HEK293T (cell line): ENCODE measurements around the gene CHKA.

Source experiments
- CTCF ChIA-PET: fragments of 350-600 bp; formaldehyde crosslinking; extraction: SDS; loops from one replicate; lab custom pipeline; 2021; ENCODE audit warnings: antibody characterized with exemption, inconsistent platforms; lab: Yijun Ruan, JAX
- POLR2A ChIA-PET: fragments of 350-600 bp; formaldehyde crosslinking; extraction: SDS; loops from one replicate; lab custom pipeline; 2020; ENCODE audit warnings: antibody characterized with exemption, inconsistent platforms; lab: Yijun Ruan, JAX
- DNase-seq: peaks from one replicate; pipeline ENCODE4 v3.0.0; 2012; ENCODE audit warnings: mixed read lengths; ENCODE audit errors: extremely low spot score
- ARNT ChIP-seq: fragments of 450-650 bp; IDR thresholded peaks from 2 replicates; pipeline ENCODE4 v1.6.1; 2017; ENCODE audit warnings: mild to moderate bottlenecking
- BHLHE40 ChIP-seq: fragments of 450-650 bp; IDR thresholded peaks from 2 replicates; pipeline ENCODE4 v1.6.1; 2016; ENCODE audit warnings: mild to moderate bottlenecking, moderate library complexity, borderline replicate concordance
- CTBP1 ChIP-seq: fragments of 450-650 bp; IDR thresholded peaks from 2 replicates; pipeline ENCODE4 v1.6.1; 2016; ENCODE audit warnings: borderline replicate concordance
- ELF4 ChIP-seq: fragments of 450-650 bp; IDR thresholded peaks from 2 replicates; pipeline ENCODE4 v1.6.1; 2017; ENCODE audit warnings: antibody characterized with exemption
- FOXA1 ChIP-seq: fragments of 450-650 bp; IDR thresholded peaks from 2 replicates; pipeline ENCODE4 v1.6.1; 2016; ENCODE audit warnings: mild to moderate bottlenecking
- FOXK2 ChIP-seq: fragments of 450-650 bp; IDR thresholded peaks from 2 replicates; pipeline ENCODE4 v1.6.1; 2016; ENCODE audit warnings: mild to moderate bottlenecking
- FOXM1 ChIP-seq: fragments of 450-650 bp; IDR thresholded peaks from 2 replicates; pipeline ENCODE4 v1.6.1; 2017; ENCODE audit warnings: mild to moderate bottlenecking, borderline replicate concordance
- HDGF ChIP-seq: fragments of 450-650 bp; IDR thresholded peaks from 2 replicates; pipeline ENCODE4 v1.6.1; 2017; ENCODE audit warnings: antibody characterized with exemption, borderline replicate concordance
- L3MBTL2 ChIP-seq: fragments of 450-650 bp; conservative IDR thresholded peaks from 2 replicates; pipeline ENCODE4 v1.6.1; 2016; ENCODE audit warnings: mild to moderate bottlenecking
- LEF1 ChIP-seq: fragments of 450-650 bp; IDR thresholded peaks from 2 replicates; pipeline ENCODE4 v1.6.1; 2017; ENCODE audit warnings: mild to moderate bottlenecking, borderline replicate concordance
- NFRKB ChIP-seq: fragments of 450-650 bp; IDR thresholded peaks from 2 replicates; pipeline ENCODE4 v1.6.1; 2016; ENCODE audit warnings: mild to moderate bottlenecking, moderate library complexity
- SP1 ChIP-seq: fragments of 450-650 bp; IDR thresholded peaks from 2 replicates; pipeline ENCODE4 v1.6.1; 2017
- SUZ12 ChIP-seq: fragments of 450-650 bp; IDR thresholded peaks from 2 replicates; pipeline ENCODE4 v1.6.1; 2016; ENCODE audit warnings: mild to moderate bottlenecking
- TARDBP ChIP-seq: fragments of 450-650 bp; IDR thresholded peaks from 2 replicates; pipeline ENCODE4 v1.6.1; 2016
- ZNF384 ChIP-seq: fragments of 450-650 bp; IDR thresholded peaks from 2 replicates; pipeline ENCODE4 v1.6.1; 2016
- TF ChIP-seq, protein P1 (sequence below): fragments of 450-650 bp; IDR thresholded peaks from 2 replicates; pipeline ENCODE4 v1.6.1; 2016

The CHKA gene

DNA sequence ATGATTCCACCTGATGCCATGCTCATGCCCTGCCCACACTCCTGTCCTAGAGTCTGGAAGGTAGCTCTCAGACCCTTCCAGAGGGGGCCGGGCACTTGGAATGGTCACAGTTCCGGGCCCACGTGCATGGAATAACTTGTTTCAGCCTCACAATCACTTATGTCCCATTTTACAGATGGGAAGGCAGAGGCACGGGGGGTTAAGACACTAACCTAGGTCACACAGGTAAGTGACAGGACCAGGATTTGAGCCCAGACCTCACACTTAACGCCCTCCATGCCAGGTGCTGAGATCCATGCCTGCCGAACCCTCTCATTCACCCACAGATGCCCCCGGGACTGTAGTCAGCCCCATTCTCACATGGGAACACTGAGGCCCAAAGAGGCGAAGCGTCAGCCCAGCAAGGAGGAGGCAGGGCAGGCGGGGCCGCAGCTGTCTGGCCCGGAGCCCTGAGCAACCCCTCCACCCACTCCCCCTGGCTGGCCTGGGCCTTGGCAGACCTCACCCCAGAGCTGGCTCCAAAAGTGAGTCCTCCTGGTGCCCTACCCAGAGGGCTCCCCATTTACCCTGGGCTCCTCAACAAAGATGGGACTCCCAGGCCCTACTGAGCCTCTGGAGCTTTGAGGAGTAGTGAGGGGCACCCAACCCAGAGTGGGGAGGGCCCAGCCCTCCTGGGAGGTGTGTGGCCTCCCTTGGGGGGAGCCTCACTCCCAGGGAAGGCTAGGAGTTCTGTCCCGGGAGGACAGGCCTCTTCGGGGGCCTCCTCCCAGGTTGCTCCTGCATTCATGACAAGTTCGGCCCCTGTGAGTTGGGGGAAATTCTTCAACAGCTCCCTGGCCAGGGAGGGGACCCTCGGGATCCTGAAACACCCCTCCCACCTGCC lies 113.4 kb downstream of the CHKA start:
- ChIA-PET CTCF (no interaction called here), POLR2A (no interaction called here)
- DNase-seq, result no peak
- TF ChIP-seq TARDBP (no peak), SUZ12 (no peak), CTBP1 (no peak), ELF4 (no peak), L3MBTL2 (no peak), NFRKB (no peak), BHLHE40 (no peak), FOXK2 (no peak), FOXM1 (no peak), LEF1 (no peak), ZNF384 (no peak), FOXA1 (no peak), SP1 (no peak), HDGF (no peak), ARNT (no peak)
- TF ChIP-seq, protein P1, sequence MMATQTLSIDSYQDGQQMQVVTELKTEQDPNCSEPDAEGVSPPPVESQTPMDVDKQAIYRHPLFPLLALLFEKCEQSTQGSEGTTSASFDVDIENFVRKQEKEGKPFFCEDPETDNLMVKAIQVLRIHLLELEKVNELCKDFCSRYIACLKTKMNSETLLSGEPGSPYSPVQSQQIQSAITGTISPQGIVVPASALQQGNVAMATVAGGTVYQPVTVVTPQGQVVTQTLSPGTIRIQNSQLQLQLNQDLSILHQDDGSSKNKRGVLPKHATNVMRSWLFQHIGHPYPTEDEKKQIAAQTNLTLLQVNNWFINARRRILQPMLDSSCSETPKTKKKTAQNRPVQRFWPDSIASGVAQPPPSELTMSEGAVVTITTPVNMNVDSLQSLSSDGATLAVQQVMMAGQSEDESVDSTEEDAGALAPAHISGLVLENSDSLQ, result no peak

DNA sequence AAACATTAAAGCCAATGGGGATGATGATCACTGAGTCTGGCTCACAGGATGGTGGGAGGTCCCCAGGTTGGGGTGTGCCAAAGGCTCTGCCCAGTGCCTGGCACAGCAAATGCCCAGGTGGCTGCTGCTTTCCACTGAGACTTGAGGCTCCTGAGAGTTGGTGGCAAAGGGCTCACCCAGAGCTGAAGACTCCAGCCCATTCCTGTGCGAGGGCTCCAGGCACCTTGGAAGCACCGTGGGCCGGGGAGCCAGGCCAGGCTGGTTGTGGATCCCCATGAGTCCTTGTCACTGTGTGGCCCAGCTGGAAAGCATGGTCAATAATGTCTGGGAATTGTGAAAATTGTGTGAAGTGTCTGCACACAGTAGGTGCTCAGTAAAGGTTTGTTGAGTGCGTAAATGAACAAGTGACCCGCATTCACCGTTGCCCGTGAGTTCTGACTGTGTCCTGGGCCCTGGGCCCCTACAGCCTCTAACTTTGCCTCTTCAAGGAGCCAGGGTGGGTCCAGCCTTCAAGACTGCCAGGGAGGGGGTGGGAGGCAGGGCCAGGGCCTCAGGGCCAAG lies 114.5 kb downstream of the CHKA start:
- ChIA-PET CTCF (no interaction called here), POLR2A (no interaction called here)
- no peak for DNase-seq
- TF ChIP-seq ARNT (no peak), SP1 (no peak), NFRKB (no peak), SUZ12 (no peak), BHLHE40 (no peak), LEF1 (no peak), ELF4 (no peak), CTBP1 (no peak), L3MBTL2 (no peak), FOXK2 (no peak), TARDBP (no peak), FOXA1 (no peak), ZNF384 (no peak), FOXM1 (no peak), HDGF (no peak)
- TF ChIP-seq, protein P1, result no peak

DNA sequence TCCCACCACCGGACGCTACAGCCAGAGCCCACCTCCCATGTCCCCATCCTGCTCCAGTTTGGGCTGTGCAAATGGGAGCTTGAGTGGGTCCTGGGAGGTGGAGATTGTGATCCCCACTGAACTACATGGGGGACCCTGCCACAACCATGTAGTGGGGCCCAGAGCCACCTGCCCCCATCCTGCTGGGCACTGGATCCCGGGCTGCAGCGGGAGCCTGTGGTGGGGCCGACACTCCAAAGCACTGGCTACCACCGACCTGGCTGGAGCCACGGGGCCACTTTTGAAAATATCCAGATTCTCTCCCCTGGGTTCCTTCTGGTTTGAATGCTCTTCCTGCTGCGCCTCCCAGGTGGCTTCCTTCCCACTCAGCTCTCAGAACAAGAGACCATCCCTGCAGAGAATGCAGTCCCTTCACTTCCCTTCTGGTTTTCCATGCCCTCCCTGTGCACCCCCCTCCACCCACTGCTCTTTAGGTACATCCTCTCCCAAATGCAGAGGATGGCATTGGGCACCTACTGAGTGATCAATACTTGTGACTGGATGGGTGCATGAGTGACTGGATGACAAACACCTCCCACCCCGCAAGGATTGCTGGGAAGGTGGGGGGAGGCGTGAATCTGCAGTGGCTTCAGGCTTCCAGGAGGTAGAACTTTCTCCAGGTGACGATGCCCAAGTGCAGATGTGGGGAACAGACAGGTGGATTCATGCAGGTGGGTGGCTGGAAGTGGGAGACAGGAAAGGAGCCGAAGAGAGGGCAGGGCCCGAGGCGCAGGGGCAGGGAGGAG lies 116.4 kb downstream of the CHKA start:
- TF ChIP-seq NFRKB (no peak), BHLHE40 (no peak), ARNT (no peak), LEF1 (no peak), CTBP1 (no peak), FOXA1 (no peak), FOXK2 (no peak), HDGF (no peak), L3MBTL2 (no peak), ELF4 (no peak), SUZ12 (no peak), ZNF384 (no peak), SP1 (no peak), FOXM1 (no peak), TARDBP (no peak)
- TF ChIP-seq, protein P1, result no peak
- POLR2A ChIA-PET, result no interaction called here
- CTCF ChIA-PET, result no interaction called here
- DNase-seq, result no peak

DNA sequence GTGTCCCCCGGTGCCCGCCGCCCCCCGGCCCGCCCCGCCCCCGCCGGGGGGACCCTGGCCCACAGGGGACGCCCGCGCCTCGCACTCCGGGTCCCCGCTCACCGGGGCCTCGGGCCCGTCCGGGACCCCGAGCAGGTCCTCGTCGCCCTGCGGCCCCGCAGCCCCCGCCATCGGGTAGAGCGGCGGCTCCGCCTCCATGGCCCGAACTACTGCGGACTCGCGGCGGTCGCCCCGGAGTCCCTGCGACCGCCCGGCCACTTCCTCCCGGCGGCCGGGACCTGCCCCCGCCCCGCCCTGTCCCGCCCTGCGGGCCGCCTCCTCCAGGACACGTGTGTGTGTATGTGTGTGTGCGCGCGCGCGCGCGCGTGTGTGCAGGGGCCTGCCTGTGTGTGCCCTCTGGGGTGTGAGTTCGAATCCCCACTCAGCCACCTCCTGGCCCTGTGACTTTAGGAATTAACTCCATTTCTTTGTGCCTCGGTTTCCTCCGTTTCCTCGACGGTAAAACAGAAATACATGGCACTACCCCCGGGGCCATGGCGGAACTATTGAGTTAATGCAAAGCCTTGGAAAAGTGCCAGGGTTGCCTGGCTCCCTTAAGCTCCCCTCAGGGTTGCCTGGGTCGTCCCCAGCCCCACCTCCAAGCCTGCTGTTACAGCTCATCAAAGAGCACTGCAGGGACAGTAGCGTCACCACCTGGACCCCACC lies 117.2 kb downstream of the CHKA start, which contains the start of gene UNC93B1:
UNC93B1 (minus strand) TSS at position 252 of the 705 bp plus-strand sequence; CDS start at position 198, 54 bp downstream.
- TF ChIP-seq L3MBTL2, result peak; percentile 46; the same call in 1 of the 2 replicates
- TF ChIP-seq FOXA1, result no peak
- ChIA-PET CTCF (no interaction called here), POLR2A (no interaction called here)
- peak; percentile 83 for DNase-seq
